OCI-LY1 (cell line): ENCODE data around the gene C2orf15.
"Not testable (repeated sequence)": the region's sequence is repeated elsewhere in the genome, so short reads cannot be mapped to it uniquely, and the experiment has no call there.

Experiments used
- H2AFZ ChIP-seq: fragments of 200-600 bp; sonication (generic), shearing (Covaris generic); 2 replicates; pipeline ENCODE4 v1.6.0; 2014; ENCODE audit warnings: antibody characterized with exemption, mild to moderate bottlenecking, low read length
- H3F3A ChIP-seq: fragments of 200-600 bp; sonication (generic), shearing (Covaris generic); 2 replicates; pipeline ENCODE4 v1.6.0; 2014; ENCODE audit warnings: mild to moderate bottlenecking, antibody characterized with exemption, low read length, moderate library complexity; ENCODE audit not compliant: insufficient read depth
- H3K27ac ChIP-seq: fragments of 200-600 bp; sonication (generic); 2 replicates; pipeline ENCODE4 v1.5.1; 2014; ENCODE audit warnings: low read length, mixed run types, mild to moderate bottlenecking, low read depth; ENCODE audit not compliant: poor library complexity, severe bottlenecking
- H3K27me3 ChIP-seq: fragments of 200-600 bp; sonication (generic); 2 replicates; pipeline ENCODE4 v1.6.0; 2014; ENCODE audit warnings: antibody characterized with exemption, mild to moderate bottlenecking, low read length, moderate library complexity; ENCODE audit not compliant: insufficient read depth
- H3K36me3 ChIP-seq: fragments of 200-600 bp; sonication (generic); 2 replicates; pipeline ENCODE4 v1.6.1; 2014; ENCODE audit warnings: mild to moderate bottlenecking, antibody characterized with exemption, low read length, moderate library complexity, mixed read lengths; ENCODE audit not compliant: insufficient read depth
- H3K4me1 ChIP-seq: fragments of 200-600 bp; sonication (generic); 2 replicates; pipeline ENCODE4 v1.5.1; 2014; ENCODE audit warnings: mild to moderate bottlenecking, low read length, moderate library complexity; ENCODE audit not compliant: insufficient read depth, severe bottlenecking
- H3K4me2 ChIP-seq: fragments of 200-600 bp; sonication (generic), shearing (Covaris generic); 2 replicates; pipeline ENCODE4 v1.6.1; 2014; ENCODE audit warnings: low read length
- H3K4me3 ChIP-seq: fragments of 200-600 bp; sonication (generic); 2 replicates; pipeline ENCODE4 v1.5.1; 2014; ENCODE audit warnings: low read length, low read depth, mild to moderate bottlenecking, mixed read lengths; ENCODE audit not compliant: poor library complexity, severe bottlenecking
- H3K79me2 ChIP-seq: fragments of 200-600 bp; shearing (Covaris generic); 2 replicates; pipeline ENCODE4 v1.6.1; 2016; ENCODE audit warnings: mixed run types, low read length, mixed read lengths; ENCODE audit not compliant: insufficient read depth
- H3K9ac ChIP-seq: fragments of 200-600 bp; sonication (generic), shearing (Covaris generic); 2 replicates; pipeline ENCODE4 v1.6.1; 2014; ENCODE audit warnings: mild to moderate bottlenecking, low read length, mixed read lengths
- H3K9me2 ChIP-seq: fragments of 200-600 bp; sonication (generic), shearing (Covaris generic); 2 replicates; pipeline ENCODE4 v1.6.1; 2014; ENCODE audit warnings: low read depth, mild to moderate bottlenecking, low read length, mixed read lengths
- H3K9me3 ChIP-seq: fragments of 200-600 bp; shearing (Covaris generic); 2 replicates; pipeline ENCODE4 v1.6.1; 2014; ENCODE audit warnings: low read length, mixed read lengths
- H4K20me1 ChIP-seq: fragments of 200-600 bp; sonication (generic), shearing (Covaris generic); 2 replicates; pipeline ENCODE4 v1.6.0; 2016; ENCODE audit warnings: mild to moderate bottlenecking, low read length; ENCODE audit not compliant: insufficient read depth
- CTCF ChIP-seq: fragments of 200-600 bp; sonication (generic), shearing (Covaris generic); IDR thresholded peaks from 2 replicates; pipeline ENCODE4 v1.5.1; 2017; ENCODE audit warnings: mild to moderate bottlenecking, antibody characterized with exemption, low read length, moderate library complexity, mixed read lengths
- EZH2 ChIP-seq: fragments of 200-600 bp; sonication (generic), shearing (Covaris generic); IDR thresholded peaks from 2 replicates; pipeline ENCODE4 v1.8.0; 2017; ENCODE audit warnings: borderline replicate concordance, mixed run types, mild to moderate bottlenecking, antibody characterized with exemption, low read length, moderate library complexity, mixed read lengths

The C2orf15 gene

GRCh38 chr2:99111945-99112344, 29.6 kb upstream of the C2orf15 start:
- H4K20me1 ChIP-seq: no peaks in the 10 kb centered on the region
- H3K9me3 ChIP-seq: no peaks in the 10 kb centered on the region
- no peaks in the 10 kb centered on the region for H3K36me3 ChIP-seq
- no peak overlapping the region for H3K4me2 ChIP-seq
- H3K79me2 ChIP-seq: no peaks in the 10 kb centered on the region
- H3K4me1 ChIP-seq: no peaks in the 10 kb centered on the region
- H2AFZ ChIP-seq: no peak overlapping the region
- no peaks in the 10 kb centered on the region for H3K9me2 ChIP-seq
- H3F3A ChIP-seq: no peaks in the 10 kb centered on the region
- no peak for TF ChIP-seq EZH2
- no peak for TF ChIP-seq CTCF
- no peak overlapping the region for H3K4me3 ChIP-seq
- no peak overlapping the region for H3K27ac ChIP-seq
- H3K27me3 ChIP-seq: no peaks in the 10 kb centered on the region
- no peak overlapping the region for H3K9ac ChIP-seq

GRCh38 chr2:99112617-99113016, 28.9 kb upstream of the C2orf15 start:
- TF ChIP-seq CTCF (no peak), EZH2 (no peak)
- no peak overlapping the region for H3K4me3 ChIP-seq
- H3K27ac ChIP-seq: no peak overlapping the region
- H3K4me1 ChIP-seq: no peaks in the 10 kb centered on the region
- no peaks in the 10 kb centered on the region for H3K9me3 ChIP-seq
- no peaks in the 10 kb centered on the region for H4K20me1 ChIP-seq
- H3K79me2 ChIP-seq: no peaks in the 10 kb centered on the region
- no peaks in the 10 kb centered on the region for H3F3A ChIP-seq
- H3K9ac ChIP-seq: no peak overlapping the region
- no peaks in the 10 kb centered on the region for H3K36me3 ChIP-seq
- H3K9me2 ChIP-seq: no peaks in the 10 kb centered on the region
- H3K4me2 ChIP-seq: no peak overlapping the region
- no peak overlapping the region for H2AFZ ChIP-seq
- no peaks in the 10 kb centered on the region for H3K27me3 ChIP-seq

- TF ChIP-seq EZH2 (no peak), CTCF (no peak)
These were observed 13.5 kb upstream of the C2orf15 start for GRCh38 chr2:99127981-99128380.

GRCh38 chr2:99135044-99135556, 6.4 kb upstream of the C2orf15 start:
- H3K36me3 ChIP-seq, H4K20me1 ChIP-seq, H3K79me2 ChIP-seq, H3K27me3 ChIP-seq, H3K9me2 ChIP-seq, H3K4me3 ChIP-seq, H3F3A ChIP-seq, H3K9me3 ChIP-seq, H3K4me2 ChIP-seq, H3K27ac ChIP-seq, H3K9ac ChIP-seq, H2AFZ ChIP-seq, H3K4me1 ChIP-seq: not testable (repeated sequence)

More at GRCh38 chr2:99127981-99128380, 13.5 kb upstream of the C2orf15 start:
- no peak overlapping the region for H2AFZ ChIP-seq
- H3F3A ChIP-seq: no peaks in the 10 kb centered on the region
- H3K27me3 ChIP-seq: no peaks in the 10 kb centered on the region
- peaks cover 8% of the 10 kb centered on the region; the same call in 1 of the 2 replicates for H3K9me3 ChIP-seq
- peaks cover 26% of the 10 kb centered on the region for H3K36me3 ChIP-seq
- no peaks in the 10 kb centered on the region for H3K9me2 ChIP-seq
- no peak overlapping the region for H3K27ac ChIP-seq
- no peaks in the 10 kb centered on the region for H3K79me2 ChIP-seq
- no peak overlapping the region for H3K9ac ChIP-seq
- no peak overlapping the region for H3K4me2 ChIP-seq
- H3K4me3 ChIP-seq: no peak overlapping the region
- no peaks in the 10 kb centered on the region for H3K4me1 ChIP-seq
- H4K20me1 ChIP-seq: no peaks in the 10 kb centered on the region
